ENCODE data around the gene BCL11A. TPM values are rescaled to one million over a fixed set of nuclear protein-coding genes. Genes with fewer than 3 reads are reported as not detected.

Gene BCL11A
- total RNA-seq, 2 donors from 2014 or later: 0.81 TPM; not detected in 1

GRCh38 chr2:60497500-60497899 lies 56.0 kb downstream of the BCL11A start:
- Mint-ChIP-seq H3K36me3 (no peaks in the 10 kb centered on the region), H3K4me1 (ENCODE audit: low read depth in 2 of 2) (peaks cover 0 to 3% of the 10 kb centered on the region in 2 donors), H3K4me3 (no peak overlapping the region), H3K27me3 (peaks cover 0 to 2% of the 10 kb centered on the region in 2 donors), H3K27ac (no peak overlapping the region), H3K9me3 (no peaks in the 10 kb centered on the region)
- ATAC-seq: no peak
- no peak for DNase-seq (ENCODE audit: low spot score)

GRCh38 chr2:60496956-60497355 lies 56.5 kb downstream of the BCL11A start:
- DNase-seq (ENCODE audit: low spot score): no peak
- no peak overlapping the region for H3K4me3 Mint-ChIP-seq
- H3K4me1 Mint-ChIP-seq (ENCODE audit: low read depth in 2 of 2): peaks cover 0 to 3% of the 10 kb centered on the region in 2 donors
- H3K36me3 Mint-ChIP-seq: no peaks in the 10 kb centered on the region
- no peaks in the 10 kb centered on the region for H3K9me3 Mint-ChIP-seq
- H3K27me3 Mint-ChIP-seq: no peaks in the 10 kb centered on the region
- H3K27ac Mint-ChIP-seq: no peak overlapping the region
- no peak for ATAC-seq

GRCh38 chr2:60496475-60496874 lies 57.0 kb downstream of the BCL11A start:
- DNase-seq (ENCODE audit: low spot score) (no peak), ATAC-seq (no peak)
- Mint-ChIP-seq H3K36me3 (no peaks in the 10 kb centered on the region), H3K27me3 (no peaks in the 10 kb centered on the region), H3K9me3 (no peaks in the 10 kb centered on the region), H3K4me1 (ENCODE audit: low read depth in 2 of 2) (peaks cover 0 to 3% of the 10 kb centered on the region in 2 donors), H3K4me3 (no peak overlapping the region), H3K27ac (no peak overlapping the region)

DNA sequence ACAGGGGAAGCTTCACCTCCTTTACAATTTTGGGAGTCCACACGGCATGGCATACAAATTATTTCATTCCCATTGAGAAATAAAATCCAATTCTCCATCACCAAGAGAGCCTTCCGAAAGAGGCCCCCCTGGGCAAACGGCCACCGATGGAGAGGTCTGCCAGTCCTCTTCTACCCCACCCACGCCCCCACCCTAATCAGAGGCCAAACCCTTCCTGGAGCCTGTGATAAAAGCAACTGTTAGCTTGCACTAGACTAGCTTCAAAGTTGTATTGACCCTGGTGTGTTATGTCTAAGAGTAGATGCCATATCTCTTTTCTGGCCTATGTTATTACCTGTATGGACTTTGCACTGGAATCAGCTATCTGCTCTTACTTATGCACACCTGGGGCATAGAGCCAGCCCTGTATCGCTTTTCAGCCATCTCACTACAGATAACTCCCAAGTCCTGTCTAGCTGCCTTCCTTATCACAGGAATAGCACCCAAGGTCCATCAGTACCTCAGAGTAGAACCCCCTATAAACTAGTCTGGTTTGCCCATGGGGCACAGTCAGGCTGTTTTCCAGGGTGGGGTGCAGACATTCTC lies 58.3 kb downstream of the BCL11A start:
- Mint-ChIP-seq H3K9me3 (no peaks in the 10 kb centered on the region), H3K36me3 (no peaks in the 10 kb centered on the region)

GRCh38 chr2:60493804-60494387 lies 59.6 kb downstream of the BCL11A start:
- ATAC-seq: no peak
- H3K27ac Mint-ChIP-seq: no peak overlapping the region
- H3K4me1 Mint-ChIP-seq (ENCODE audit: low read depth in 2 of 2): no peaks in the 10 kb centered on the region
- no peak overlapping the region for H3K4me3 Mint-ChIP-seq
- H3K27me3 Mint-ChIP-seq: peaks cover 3 to 8% of the 10 kb centered on the region in 2 donors
- H3K36me3 Mint-ChIP-seq: no peaks in the 10 kb centered on the region
- no peaks in the 10 kb centered on the region for H3K9me3 Mint-ChIP-seq
- DNase-seq (ENCODE audit: low spot score): no peak

More for the DNA sequence above, 58.3 kb downstream of the BCL11A start:
- Mint-ChIP-seq H3K27ac (no peak overlapping the region), H3K4me3 (no peak overlapping the region), H3K27me3 (peaks cover 0 to 7% of the 10 kb centered on the region in 2 donors), H3K4me1 (ENCODE audit: low read depth in 2 of 2) (peaks cover 0 to 3% of the 10 kb centered on the region in 2 donors)
- DNase-seq (ENCODE audit: low spot score) (no peak), ATAC-seq (no peak)

- Mint-ChIP-seq H3K36me3 (no peaks in the 10 kb centered on the region), H3K27ac (no peak overlapping the region), H3K9me3 (no peaks in the 10 kb centered on the region), H3K27me3 (peaks cover 3 to 8% of the 10 kb centered on the region in 2 donors), H3K4me3 (no peak overlapping the region), H3K4me1 (ENCODE audit: low read depth in 2 of 2) (no peaks in the 10 kb centered on the region)
- DNase-seq (ENCODE audit: low spot score) (no peak), ATAC-seq (no peak)
Measured at GRCh38 chr2:60492548-60492947, 60.9 kb downstream of the BCL11A start.

DNA sequence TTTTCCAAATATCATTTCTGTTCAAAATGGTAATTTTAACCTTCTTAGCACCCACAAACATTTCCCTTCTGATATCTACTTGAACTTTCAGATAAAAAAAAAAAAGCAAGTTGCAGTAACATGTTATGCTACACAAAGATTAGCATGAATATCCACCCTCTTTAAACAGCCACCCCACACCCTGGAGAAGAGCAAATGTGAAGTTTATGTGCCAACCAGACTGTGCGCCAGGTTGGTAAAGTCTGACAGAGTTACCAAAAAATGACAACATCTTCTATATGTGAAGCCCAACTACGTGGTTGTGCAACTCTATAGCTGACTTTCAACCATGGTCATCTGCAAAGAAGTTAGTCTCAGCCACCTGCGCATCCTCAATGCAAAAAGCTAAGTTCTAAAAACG lies 62.6 kb downstream of the BCL11A start:
- no peak for ATAC-seq
- Mint-ChIP-seq H3K36me3 (no peaks in the 10 kb centered on the region), H3K27ac (no peak overlapping the region), H3K27me3 (peaks cover 3 to 8% of the 10 kb centered on the region in 2 donors), H3K4me1 (ENCODE audit: low read depth in 2 of 2) (no peaks in the 10 kb centered on the region), H3K4me3 (no peak overlapping the region), H3K9me3 (no peaks in the 10 kb centered on the region)
- DNase-seq (ENCODE audit: low spot score): no peak

GRCh38 chr2:60490441-60490840 lies 63.0 kb downstream of the BCL11A start:
- Mint-ChIP-seq H3K4me3 (no peak overlapping the region), H3K27me3 (peaks cover 3 to 8% of the 10 kb centered on the region in 2 donors), H3K36me3 (no peaks in the 10 kb centered on the region), H3K4me1 (ENCODE audit: low read depth in 2 of 2) (no peaks in the 10 kb centered on the region), H3K9me3 (no peaks in the 10 kb centered on the region), H3K27ac (no peak overlapping the region)
- ATAC-seq: no peak
- no peak for DNase-seq (ENCODE audit: low spot score)

- Mint-ChIP-seq H3K27ac (no peak overlapping the region), H3K9me3 (no peaks in the 10 kb centered on the region), H3K4me3 (no peak overlapping the region), H3K27me3 (peaks cover 4 to 11% of the 10 kb centered on the region in 2 donors), H3K4me1 (ENCODE audit: low read depth in 2 of 2) (peaks cover 2% of the 10 kb centered on the region in 2 donors), H3K36me3 (no peaks in the 10 kb centered on the region)
- ATAC-seq (no peak), DNase-seq (ENCODE audit: low spot score) (no peak)
Measured at GRCh38 chr2:60489289-60489688, 64.2 kb downstream of the BCL11A start.

DNA sequence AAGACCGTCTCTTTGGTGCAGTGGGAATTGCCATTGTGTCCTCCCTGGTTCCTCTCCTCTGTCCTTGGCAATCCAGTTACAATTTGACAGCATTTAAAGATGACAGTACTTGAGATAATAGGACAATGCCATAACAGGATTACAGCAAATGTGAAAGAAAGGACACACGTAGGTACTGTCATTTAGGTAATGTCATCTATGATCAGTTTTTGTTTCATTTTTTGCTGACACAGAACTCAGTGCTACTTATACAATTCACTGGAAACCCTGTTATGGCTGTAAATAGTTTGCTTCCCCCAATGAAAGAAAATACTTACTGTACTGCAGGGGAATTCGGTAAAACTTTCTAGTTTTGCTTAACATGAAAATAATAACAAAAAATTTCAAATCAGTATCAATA lies 65.2 kb downstream of the BCL11A start:
- H3K36me3 Mint-ChIP-seq: no peaks in the 10 kb centered on the region
- ATAC-seq: no peak
- H3K4me1 Mint-ChIP-seq (ENCODE audit: low read depth in 2 of 2): peaks cover 9 to 10% of the 10 kb centered on the region in 2 donors
- H3K4me3 Mint-ChIP-seq: no peak overlapping the region
- no peak for DNase-seq (ENCODE audit: low spot score)
- H3K27ac Mint-ChIP-seq: no peak overlapping the region
- H3K9me3 Mint-ChIP-seq: no peaks in the 10 kb centered on the region
- H3K27me3 Mint-ChIP-seq: peaks cover 12 to 20% of the 10 kb centered on the region in 2 donors

GRCh38 chr2:60487174-60487573 lies 66.3 kb downstream of the BCL11A start:
- DNase-seq (ENCODE audit: low spot score) (no peak), ATAC-seq (no peak)
- Mint-ChIP-seq H3K36me3 (no peaks in the 10 kb centered on the region), H3K27ac (no peak overlapping the region), H3K9me3 (no peaks in the 10 kb centered on the region), H3K4me1 (ENCODE audit: low read depth in 2 of 2) (peaks cover 11 to 16% of the 10 kb centered on the region in 2 donors), H3K4me3 (no peak overlapping the region), H3K27me3 (peaks cover 14 to 29% of the 10 kb centered on the region in 2 donors)

DNA sequence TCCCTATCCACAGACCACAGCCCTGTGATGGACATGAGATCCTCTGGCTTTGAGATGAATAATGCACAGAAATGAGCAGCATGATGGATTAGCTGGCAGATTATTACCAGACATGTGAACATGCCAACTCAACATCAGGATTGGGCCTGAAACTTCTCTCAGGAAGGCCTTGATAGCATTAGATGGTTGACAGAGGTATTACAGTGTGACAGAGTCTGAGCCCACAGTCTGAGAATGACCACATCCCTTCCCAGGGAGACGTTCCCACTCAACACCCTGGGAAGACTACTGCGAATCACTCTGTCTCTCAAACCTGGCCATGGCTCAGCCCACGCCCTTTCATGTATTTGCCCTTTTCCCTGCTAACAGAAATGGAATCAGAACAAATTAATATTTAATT lies 66.9 kb downstream of the BCL11A start:
- no peak for ATAC-seq
- Mint-ChIP-seq H3K9me3 (no peaks in the 10 kb centered on the region), H3K36me3 (no peaks in the 10 kb centered on the region), H3K27me3 (peaks cover 18 to 35% of the 10 kb centered on the region in 2 donors), H3K27ac (no peak overlapping the region), H3K4me3 (no peak overlapping the region), H3K4me1 (ENCODE audit: low read depth in 2 of 2) (peaks cover 17 to 23% of the 10 kb centered on the region in 2 donors)
- no peak for DNase-seq (ENCODE audit: low spot score)

GRCh38 chr2:60486067-60486466 lies 67.4 kb downstream of the BCL11A start:
- H3K27ac Mint-ChIP-seq: no peak overlapping the region

DNA sequence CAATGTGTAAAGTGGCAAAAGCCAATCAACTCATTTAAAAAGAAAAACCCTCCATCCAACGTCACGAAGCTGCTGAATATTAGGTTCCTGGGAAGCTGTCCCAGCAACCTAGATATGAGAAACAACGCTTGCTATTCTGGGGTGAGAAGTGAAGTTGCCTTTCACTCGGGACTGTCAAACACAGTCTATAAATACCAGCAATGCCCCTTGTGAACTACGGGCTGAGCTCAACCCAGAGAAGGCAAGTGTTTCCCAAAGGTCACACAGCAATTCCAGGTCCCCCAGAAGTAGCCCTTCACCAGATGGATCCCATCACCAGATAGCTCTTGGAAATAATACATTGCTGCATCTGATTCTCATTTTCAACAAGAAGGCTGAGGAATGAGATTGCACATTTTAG lies 67.9 kb downstream of the BCL11A start:
- no peaks in the 10 kb centered on the region for H3K36me3 Mint-ChIP-seq
- DNase-seq (ENCODE audit: low spot score): no peak
- H3K27me3 Mint-ChIP-seq: peaks cover 22 to 36% of the 10 kb centered on the region in 2 donors
- peaks cover 27 to 32% of the 10 kb centered on the region in 2 donors for H3K4me1 Mint-ChIP-seq (ENCODE audit: low read depth in 2 of 2)
- ATAC-seq: no peak
- H3K9me3 Mint-ChIP-seq: no peaks in the 10 kb centered on the region
- no peak overlapping the region for H3K27ac Mint-ChIP-seq
- no peak overlapping the region for H3K4me3 Mint-ChIP-seq

More at GRCh38 chr2:60486067-60486466, 67.4 kb downstream of the BCL11A start:
- ATAC-seq (no peak), DNase-seq (ENCODE audit: low spot score) (no peak)
- Mint-ChIP-seq H3K27me3 (peaks cover 22 to 39% of the 10 kb centered on the region in 2 donors), H3K9me3 (no peaks in the 10 kb centered on the region), H3K4me3 (no peak overlapping the region), H3K4me1 (ENCODE audit: low read depth in 2 of 2) (peaks cover 22 to 27% of the 10 kb centered on the region in 2 donors), H3K36me3 (no peaks in the 10 kb centered on the region)
